ENCODE results near the gene SPINK1.
"Not testable (repeated sequence)": the region's sequence is repeated elsewhere in the genome, so short reads cannot be mapped to it uniquely, and the experiment has no call there.

SPINK1 gene

DNA sequence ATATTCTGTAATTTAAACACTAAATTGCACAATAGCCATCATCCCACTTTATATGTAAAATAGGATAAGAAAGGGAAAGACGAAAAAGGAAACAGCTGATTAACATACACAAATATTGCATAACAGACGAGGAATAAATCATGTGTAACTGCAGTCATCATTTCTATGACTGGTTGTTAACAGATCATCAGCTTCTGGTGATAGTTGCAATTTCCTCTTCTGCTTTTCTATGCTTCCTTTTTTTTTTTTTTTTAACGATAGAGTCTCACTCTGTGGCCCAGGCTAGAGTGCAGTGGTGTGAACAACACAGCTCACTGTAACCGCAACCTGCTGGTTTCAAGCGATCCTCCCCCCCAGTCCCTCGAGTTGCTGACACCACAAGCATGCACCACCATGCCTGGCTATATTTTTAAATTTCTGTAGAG is 26.4 kb downstream of the SPINK1 start:
- DNase-seq (ENCODE audit: low read depth) = no peak

DNA sequence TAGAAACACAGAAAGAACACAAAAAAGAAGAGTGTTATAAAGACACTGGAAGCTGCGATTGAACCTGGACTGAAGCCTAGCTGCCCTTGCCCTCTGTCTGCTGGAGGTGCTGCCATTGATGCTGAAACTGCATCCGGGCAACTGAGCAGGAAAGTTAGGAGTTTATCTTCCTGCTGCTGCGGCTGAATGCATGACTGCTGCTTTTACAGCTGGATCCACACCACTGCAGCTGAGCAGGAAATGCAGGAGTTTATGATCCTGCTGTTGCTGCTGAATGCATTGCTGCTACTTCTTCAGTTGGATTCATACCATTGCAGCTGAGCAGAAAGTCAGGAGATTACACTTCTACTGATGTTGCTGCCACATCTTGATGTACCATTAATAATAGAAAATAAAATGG is 27.1 kb downstream of the SPINK1 start:
- DNase-seq (ENCODE audit: low read depth) = no peak

DNA sequence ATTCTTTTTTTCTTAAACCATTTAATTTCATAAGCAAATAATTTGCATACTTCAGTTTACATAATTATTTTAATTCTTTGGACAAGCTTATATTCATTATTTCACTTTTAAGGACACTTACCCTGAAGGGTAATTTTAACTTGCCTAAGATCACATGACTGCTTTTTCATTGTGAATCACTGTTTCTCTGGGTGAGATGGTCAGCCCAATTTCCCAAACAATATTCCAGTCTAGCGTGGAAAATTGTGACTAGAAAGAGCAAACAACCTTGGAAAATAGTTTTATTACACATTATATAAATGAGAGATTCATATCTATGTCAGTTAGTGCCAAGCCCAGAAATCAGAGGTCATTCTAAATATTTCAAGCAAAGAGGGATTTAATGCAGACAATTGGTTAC is 27.5 kb downstream of the SPINK1 start:
- no peak for DNase-seq (ENCODE audit: low read depth)

- not testable (repeated sequence) for DNase-seq (ENCODE audit: low read depth)
These were observed 28.3 kb downstream of the SPINK1 start for GRCh38 chr5:147803161-147803560.

- DNase-seq (ENCODE audit: low read depth) = no peak
These were observed 30.0 kb downstream of the SPINK1 start for GRCh38 chr5:147801461-147801860.

DNA sequence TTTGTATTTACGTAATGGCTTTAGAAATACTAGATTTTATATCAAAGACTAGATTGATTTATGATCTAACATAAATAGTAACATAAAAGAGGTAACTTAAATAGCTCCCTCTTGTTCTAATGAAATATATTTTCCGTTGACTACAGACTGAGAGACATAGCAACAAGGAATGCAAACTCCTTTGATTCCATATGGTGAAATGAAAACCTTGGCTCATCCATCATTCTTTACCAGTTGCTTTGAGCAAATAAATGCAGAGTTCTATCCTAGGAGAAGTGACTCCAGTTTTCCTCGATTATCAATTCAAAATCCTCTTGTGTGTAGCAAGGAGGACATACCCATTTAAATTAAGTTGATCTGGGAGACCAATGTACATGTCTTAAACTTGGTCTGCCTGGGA is 31.0 kb downstream of the SPINK1 start:
- DNase-seq (ENCODE audit: low read depth) = no peak

GRCh38 chr5:147796556-147797308 is 34.7 kb downstream of the SPINK1 start:
- no peak for DNase-seq (ENCODE audit: low read depth)

DNA sequence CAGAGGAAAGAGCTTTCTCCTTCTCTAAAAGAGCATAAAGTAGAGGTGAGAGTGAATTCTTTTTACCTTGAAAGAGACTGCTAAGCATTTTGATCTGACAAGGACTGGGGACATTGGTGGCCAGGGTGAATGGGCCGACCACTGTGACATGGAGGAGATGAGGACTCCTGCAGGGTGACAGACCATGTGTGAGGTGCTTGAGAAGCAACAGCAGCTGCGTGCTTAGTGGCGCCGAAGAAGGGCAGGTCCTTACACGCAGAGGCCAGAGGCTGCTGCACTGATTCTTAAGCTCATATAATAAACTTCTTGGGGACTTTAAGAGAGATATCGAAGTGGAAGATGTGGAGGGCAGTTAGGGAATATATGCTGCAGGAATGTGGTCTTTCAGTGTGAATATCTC is 40.3 kb downstream of the SPINK1 start:
- no peak for DNase-seq (ENCODE audit: low read depth)

DNA sequence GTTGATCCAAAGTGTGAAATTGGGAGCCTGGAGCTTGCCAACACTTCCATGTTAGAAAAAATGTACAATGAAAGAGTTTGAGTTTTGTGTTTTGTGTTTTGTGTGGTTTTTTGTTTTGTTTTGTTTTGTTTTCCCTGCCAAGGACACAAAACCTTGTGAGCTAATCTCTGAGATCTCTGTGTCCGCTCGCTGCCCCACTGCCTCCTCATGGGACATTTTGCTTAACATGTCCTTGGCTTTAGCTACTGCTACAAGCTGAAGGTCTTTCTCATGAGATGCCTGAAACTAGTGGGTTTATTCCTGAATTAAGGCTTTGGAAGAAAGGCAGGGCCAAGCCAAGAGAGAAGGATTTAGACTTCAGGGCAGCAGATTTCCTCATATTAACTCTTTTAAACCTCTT is 41.7 kb downstream of the SPINK1 start:
- DNase-seq (ENCODE audit: low read depth) = no peak

- no peak for DNase-seq (ENCODE audit: low read depth)
These were observed 43.4 kb downstream of the SPINK1 start for GRCh38 chr5:147788023-147788422.

GRCh38 chr5:147786142-147786541 is 45.3 kb downstream of the SPINK1 start:
- DNase-seq (ENCODE audit: low read depth) = no peak

- no peak for DNase-seq (ENCODE audit: low read depth)
These were observed 47.1 kb downstream of the SPINK1 start for GRCh38 chr5:147784146-147784987.

DNA sequence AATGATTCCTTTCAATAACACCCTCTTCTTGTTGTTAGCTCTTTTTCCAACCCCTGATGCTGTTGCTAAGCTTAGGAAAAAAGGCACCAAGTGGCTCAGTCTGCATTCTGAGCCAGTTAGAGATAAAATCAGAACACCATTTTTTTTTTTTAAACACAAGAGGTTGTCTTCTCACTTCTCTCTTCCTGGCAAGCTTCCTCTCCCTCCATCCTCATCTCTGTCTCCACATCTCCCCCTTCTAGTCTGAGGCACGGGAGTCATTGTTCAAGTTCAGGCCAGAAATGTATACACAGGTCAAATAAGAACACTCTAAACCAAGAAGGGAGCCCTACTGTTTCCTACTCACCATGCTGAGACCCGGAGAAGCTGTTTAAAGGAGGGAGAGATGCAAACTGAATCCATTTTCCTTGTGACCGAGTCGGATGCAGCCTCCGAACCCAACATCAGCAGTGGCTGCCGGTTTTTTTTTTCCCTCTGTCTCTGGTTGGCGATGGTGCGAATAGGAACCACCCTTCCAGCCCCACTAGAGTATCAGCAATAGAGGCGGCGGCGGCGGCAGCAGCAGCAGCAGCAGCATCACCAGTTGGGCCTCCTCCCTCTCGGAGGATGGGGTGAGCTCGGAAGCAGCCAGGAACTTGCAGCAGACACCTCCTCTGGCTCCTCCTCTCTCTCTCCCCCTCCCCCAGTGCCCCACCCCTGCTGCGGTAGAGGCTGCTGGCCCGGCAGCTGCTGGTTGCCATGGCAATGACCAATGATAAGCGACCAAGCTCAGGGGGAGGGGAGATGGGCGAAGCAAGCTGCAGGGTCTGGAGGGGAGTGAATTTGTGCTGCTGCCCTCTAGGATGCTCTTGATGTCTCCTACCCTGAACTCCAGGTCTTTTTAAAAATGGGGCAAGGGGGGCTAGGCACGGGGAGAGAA is 49.1 kb downstream of the SPINK1 start, which contains the start of gene JAKMIP2:
Gene JAKMIP2, minus strand, starts transcription at position 619 of the 919 bp plus-strand sequence. CDS start 110,922 bp downstream, outside the sequence.
- DNase-seq (ENCODE audit: low read depth) = peak; percentile 61

DNA sequence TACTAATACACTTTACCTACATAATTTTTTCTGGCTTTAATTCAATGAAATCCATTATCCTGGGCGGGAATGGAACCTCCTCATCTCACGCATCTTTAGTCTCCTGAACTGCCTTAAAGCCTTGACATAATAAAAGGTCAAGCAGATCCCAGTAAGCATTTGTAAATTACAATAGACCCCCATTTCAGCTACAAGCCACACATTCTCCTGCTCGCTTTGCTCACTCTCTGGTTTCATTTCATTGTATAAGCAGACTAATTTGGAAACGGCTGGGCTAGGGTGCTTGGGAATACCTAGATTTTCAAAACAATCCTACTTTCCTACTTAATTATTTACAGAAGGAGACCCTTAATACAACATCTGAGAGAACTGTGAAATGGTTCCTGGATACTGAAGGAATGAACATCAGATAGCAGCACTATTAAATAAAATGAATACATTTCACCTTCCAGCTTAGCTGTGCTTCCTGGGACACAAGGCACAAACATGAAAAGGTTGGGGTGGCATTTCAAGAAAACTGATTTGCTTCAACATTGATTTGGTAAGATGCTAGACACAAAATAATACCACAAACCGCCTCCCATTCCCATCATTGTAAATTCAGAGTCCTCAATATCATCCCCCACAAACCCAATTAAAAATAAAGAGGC is 50.4 kb downstream of the SPINK1 start:
- no peak for DNase-seq (ENCODE audit: low read depth)

DNA sequence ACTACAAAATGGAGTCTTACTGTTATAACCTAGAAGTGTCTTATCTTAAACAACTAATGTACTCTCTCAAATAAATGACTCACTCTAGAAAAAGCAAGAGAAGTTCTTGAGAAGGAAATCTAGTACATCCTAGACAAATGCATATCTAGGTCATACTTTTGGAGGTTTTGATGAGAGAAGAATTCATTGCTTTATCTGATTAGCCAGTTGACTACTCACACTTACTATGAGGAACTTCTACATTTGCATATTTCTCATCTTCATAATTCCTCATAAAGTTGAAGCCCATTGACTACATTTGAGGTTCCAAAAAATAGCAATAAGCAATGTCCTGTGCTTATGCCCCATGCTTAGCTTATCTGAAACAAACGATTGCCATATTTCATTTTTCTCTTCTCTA is 51.8 kb downstream of the SPINK1 start:
- no peak for DNase-seq (ENCODE audit: low read depth)

DNA sequence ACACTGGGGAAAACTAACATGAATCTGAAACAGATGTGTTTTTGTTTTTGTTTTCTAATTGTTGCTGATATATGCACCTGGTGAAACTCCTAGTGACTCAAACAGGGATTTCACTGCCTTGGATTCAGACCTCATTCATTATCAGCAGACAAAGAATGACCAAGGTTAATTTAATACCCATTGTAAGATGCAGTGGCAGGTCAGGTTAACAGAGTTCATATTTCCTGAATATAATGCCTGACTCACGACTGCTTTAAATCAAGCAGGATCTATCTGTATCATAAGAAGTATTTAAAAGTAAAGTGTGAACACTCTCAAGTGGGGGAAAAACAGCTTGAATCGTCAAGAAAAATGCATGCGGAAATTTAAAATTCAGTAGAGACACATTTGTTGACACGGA is 54.5 kb downstream of the SPINK1 start:
- no peak for DNase-seq (ENCODE audit: low read depth)

All from ELR (cell line).